GM19240 (cell line): ENCODE measurements around the gene PTPN5.

ENCODE experiments used
- DNase-seq: peaks from one replicate; pipeline ENCODE4 v3.0.0; 2011; ENCODE audit warnings: low spot score; ENCODE audit not compliant: insufficient read length

Gene PTPN5

DNA sequence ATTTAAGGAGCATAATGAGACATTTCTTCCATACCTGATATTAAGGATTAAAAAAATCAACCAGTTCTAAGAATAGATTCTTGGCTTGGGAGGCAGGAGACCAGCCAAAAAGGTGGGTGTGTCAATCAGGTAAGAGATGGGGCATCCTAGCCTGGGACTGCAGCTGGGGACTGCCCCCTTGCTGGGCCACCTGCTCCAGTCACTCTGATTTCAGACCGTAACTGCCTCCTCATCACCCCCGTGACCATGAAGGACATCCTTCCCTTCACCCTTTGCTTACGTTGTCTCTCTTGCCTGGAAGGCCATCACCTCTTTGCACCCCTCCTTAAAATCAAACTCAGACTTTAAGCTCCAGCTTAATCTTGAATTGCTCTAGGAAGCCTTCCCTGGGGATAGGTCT is 17.9 kb downstream of the PTPN5 start:
- DNase-seq, result no peak

DNA sequence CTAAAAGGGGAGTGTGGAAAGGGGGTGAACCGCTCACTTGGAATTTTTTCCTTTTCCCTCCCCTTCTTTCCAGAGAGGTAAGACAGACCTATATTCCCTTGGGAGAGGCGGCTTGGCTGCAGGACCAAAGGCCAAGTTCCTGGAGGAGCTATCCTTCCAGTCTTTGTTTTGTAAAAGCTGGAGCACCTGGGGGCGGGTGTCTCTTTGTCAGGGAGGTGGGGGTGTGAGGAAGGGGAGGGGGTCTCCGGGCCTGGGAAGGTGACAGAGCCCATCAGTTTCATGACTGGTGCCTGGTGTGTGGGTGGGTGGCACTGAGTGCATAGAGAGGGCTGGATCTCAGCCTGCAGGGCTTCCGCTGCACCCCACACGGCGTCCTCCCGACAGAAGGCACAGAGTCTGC is 18.5 kb downstream of the PTPN5 start:
- DNase-seq, result no peak

DNA sequence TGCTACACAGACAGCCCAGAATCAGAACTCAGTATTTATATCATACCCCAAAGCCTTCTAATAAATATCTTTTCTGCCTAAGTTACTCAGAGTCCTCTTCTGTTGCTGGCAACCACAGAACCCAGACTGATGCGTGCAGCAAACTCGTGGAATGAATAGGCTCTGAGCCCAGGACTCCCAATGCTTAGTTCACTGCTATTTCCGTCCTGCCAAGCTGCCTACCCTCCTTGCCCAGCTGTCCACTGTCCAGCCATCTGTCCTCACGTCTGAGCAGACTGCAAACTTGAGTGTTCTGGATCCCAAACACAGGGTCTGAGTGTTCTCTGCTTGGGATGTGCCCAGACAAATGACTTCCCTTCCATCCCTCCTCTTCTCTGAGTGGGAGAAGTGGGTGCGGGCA is 19.4 kb downstream of the PTPN5 start:
- DNase-seq, result no peak

DNA sequence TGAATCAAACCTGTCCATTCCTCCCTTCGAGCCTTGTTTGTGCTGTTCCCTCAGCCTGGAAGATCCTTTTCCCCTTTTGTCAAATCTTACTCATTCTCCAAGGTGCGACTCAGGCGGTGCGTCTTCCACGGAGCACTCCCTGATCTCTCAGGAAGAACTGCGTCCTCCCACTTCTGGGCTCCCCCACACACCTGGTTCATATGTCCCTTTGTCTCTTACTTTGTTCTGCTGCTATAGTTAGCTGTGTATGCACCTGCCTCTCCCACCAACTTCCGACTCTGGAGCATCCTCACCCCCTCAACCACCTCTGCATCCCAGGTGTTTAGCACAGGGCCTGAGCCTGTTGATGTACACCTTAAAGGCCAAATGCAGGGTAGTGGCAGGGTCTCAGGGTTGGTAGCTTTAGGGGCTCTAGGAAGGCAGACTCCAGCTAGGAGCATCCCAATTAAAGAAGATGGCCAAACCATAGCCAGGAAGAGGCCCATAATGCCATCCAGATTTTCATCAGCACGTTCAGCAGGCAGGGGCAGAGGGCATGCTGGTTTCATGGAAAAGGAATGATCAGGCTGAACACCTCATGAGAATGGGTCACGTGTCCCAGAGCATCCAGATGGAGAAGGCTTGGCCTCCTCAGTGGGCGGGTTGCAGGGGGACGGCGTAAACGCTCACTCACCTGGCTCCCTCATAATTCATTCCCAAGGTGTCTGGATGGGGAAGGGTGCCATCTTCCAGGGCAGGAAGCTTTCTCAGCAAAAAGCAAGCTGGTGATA is 20.1 kb downstream of the PTPN5 start:
- DNase-seq, result no peak

DNA sequence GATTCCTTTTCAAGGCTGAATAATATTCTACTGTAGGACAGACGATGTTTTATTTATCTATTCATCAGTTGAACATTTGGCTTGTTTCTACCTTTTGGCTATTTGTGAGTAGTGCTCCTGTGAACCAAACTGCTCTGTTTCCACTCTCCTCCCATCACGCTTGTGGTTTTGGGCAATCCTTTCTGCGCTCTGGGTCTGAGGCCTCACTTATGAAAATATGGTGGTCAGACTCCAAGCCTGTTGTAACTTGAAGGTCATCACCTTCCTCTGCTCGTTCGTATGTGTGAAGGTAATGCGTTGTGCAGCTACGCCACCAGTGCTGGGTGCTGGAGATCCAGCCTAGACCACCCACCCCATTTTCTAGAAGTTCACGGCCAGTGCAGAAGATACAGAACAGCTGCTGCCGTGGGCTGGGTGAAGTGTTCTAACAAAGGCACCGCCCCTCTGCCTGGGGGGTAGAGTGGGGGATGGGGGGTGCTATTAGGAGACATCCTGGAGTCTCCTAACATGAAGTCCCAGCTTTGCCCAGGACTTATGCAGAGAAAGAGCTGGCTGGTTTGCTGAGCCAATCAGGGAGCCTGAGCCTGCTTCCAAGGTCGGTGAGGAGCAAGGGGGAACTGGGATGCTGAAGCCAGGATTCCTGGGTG is 21.0 kb downstream of the PTPN5 start:
- no peak for DNase-seq

DNA sequence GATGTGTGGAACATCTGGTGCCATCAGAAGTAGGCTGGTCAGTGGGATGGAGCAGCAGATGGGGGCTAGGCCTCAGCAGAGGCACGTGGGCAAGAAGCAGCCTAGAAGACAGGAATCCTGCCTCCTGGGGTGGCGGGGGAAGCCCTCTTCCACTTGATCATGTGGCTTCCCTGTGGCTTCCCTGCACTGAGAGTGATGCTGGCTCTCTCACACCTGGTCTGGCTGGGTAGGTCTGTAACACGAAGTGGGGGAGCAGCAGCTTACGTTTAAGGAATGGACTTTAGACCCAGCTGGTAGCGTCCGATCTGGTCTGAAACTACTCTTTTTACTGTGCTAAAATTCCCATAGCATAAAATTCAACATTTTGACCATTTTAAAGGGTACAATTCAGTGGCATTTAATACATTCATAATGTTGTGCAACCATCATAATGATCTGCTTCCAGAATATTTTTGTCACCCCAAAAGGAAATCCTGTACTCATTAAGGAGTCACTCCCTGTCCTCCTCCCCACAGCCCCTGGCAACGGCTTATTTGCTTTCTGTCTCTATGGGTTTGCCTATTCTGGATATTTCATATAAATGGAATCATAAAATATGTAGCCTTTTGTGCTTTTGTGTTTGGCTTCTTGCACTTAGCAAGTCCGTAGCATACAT is 21.7 kb downstream of the PTPN5 start:
- DNase-seq, result no peak

DNA sequence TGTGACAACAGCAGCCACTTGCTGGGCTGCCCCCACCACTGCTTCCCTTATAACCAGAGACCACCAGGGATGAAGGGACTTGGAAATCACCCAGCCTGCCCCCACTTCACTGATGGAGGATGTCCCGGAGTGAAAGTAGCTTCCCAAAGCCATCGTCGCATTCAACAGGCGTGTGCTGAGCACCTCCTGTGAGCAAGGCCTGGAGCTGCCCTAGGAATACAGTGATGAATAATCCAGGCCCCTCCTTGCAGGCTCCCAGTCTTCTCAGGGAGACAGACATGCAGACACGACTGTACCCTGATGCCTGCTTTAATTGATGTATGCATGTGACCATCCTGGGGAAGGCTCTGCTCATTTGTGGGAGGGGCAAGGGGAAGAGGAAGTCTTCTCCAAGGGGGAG is 22.6 kb downstream of the PTPN5 start:
- DNase-seq, result no peak

DNA sequence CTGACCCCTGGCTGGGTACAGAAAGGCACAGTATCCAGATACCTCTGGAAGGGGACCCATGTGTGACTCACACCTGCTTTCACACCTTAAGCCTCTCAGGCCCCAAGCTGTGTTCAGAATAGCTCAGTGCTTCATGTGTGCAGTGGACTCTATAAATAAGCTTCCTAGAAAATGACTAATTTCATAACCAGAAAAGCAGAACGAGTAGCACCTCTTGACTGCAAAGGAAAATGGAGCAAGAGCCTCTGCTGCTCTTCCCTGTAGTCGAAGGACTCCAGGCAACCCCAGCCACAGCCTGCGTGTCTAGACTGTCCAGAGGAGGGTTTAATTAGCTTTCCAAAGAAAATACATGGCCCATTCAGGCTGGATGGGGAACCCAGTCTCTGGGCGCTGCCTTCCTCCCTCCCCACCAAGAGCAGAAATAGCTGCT is 23.1 kb downstream of the PTPN5 start:
- peak; percentile 37 for DNase-seq

DNA sequence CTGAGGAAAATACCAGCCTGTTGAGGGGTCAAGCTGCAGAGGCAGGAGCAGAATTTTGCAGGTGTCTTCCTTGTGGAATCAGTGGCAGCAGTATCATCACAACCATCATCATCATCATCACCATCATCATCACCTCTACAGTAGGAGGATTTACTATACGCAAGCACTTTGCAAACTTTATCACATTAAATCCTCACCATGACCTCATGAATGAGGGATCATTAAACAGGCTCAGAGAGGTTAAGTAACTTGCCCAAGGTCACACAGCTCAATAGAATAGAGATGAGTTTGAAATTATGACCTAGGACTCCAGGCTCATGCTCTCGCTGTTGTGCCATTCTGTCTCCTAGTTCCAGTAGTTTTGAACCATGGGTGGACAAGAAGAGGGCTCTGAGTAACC is 25.6 kb downstream of the PTPN5 start:
- DNase-seq, result no peak

DNA sequence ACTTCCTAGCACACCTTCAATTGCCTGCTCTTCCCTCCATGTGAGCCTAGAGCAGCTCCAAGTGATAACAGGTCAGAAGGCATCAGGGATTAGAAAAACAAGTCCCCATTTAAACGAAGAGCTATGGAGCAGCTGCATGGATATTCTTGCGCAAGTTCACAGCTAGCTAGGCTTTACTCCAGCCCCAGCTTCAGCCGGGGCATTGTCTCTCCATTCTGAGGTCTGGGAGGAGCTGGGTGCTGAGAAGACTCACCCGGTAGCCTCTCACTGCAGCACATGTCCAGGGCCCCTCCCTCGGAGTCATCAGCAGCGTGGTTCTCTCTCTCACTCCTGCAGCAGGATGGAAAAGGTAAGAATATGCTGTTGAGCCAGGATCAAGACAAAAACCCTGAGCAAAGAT is 26.0 kb downstream of the PTPN5 start:
- DNase-seq, result no peak

DNA sequence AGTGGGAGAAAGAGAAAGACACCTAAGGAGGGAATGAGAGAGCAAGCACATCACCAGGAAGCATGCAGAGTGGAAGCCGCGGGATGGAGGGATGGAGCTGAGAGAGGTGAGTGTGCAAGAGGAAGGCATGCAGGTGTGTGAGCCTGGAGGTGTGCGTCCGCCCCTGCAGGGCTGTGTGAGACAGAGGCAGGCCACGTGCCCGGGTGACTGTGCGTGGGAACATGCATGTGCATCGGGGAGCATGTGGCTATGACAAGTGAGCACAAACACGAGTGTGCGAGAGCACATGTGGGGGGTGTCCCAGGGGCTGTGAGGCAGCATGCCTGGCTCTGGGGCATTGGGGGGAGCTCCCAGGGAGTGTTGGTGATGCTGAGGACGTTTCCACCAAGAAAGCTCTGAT is 29.9 kb downstream of the PTPN5 start:
- DNase-seq, result no peak

DNA sequence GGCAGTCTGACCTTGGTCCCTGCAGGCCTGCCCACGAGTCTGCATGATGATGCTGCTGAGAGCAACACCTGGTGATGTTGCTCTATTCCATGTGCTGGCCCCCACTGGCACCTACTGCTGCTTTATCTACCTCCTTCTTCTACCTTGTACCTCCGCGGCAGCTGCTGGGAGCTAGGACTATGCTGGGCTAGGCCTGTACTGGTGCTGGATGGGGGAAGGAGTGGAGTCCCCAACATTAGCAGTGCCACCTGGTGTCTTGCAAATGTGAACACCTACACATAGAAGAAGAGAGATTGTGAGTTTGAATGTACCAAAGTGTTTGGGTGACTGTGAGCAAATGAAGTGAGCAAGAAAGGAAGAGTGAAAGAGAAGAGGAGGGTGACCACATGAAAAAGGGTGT is 30.5 kb downstream of the PTPN5 start:
- DNase-seq, result no peak

DNA sequence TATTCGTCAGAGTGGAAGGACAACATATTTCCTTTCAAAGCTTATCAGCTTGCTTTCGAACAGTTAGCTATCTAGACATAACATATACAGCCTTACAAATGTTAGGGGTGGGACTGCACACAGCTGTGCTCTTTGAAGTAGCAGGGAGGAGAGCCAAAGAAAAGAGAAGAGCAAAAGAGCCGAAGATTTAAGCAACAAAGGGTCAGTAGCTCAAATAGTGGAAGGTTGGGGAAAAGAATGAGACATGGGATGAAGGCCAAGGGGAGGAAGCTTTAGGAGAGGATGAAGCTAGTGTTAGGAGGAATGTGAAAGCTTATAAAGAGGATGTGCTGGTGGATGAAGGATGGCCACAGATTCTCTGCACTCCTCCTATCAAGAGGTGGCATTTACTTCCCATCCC is 33.8 kb downstream of the PTPN5 start:
- DNase-seq, result no peak

DNA sequence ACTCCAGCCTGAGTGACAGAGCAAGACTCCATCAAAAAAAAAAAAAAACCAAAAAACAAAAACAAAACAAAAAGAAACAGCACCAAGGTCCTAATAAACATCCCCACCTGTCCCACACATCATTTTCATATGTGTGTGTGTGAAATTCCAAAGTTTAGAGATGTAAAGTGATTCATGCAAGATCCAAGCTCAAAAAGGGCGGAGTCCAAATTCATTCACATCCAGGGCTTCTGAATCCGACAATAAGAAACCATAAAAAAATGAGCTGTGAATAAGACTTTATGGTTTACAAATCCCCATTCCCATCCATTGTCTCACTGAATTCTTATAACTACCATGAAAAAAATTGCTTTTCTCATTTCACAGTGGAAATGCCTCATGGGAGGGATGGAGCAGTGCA is 34.7 kb downstream of the PTPN5 start:
- no peak for DNase-seq

DNA sequence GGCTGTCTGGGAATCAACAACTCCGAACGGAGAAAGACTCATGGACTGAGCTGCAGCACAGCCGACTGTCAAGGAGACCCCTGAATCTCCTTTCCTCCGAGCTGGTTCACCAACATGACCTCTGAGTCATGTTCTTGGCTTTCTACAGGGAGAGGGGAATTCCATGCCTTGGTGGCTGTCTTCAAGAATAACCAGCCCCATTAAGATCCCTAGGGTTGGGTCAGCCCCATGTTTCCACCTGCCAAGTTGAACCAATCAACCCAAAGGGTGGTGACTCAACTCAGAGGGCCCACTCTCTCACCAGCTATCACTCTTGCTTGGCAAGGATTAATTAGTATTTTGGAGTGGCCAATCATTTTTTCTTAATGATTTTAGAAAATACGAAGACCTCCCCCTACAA is 37.3 kb downstream of the PTPN5 start:
- no peak for DNase-seq

DNA sequence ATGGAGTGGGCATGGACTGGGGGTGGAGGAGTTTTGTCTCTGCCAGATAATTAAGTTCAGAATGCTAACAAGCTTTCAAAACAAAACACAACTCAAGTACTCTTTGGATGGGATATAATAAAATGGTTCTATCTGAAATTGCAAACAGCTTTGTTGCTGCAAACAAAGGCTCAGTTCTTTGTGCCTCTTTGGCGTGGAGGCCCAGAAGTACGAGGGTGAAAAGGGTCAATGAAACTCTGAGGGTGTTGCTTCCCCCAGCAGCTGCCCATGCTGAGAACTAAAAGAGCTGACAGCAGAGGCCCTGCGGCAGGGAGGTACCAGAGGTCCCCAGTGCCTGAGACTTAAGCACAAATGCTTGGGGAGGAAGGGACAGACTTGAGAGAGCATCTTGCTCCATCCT is 39.1 kb downstream of the PTPN5 start:
- no peak for DNase-seq

DNA sequence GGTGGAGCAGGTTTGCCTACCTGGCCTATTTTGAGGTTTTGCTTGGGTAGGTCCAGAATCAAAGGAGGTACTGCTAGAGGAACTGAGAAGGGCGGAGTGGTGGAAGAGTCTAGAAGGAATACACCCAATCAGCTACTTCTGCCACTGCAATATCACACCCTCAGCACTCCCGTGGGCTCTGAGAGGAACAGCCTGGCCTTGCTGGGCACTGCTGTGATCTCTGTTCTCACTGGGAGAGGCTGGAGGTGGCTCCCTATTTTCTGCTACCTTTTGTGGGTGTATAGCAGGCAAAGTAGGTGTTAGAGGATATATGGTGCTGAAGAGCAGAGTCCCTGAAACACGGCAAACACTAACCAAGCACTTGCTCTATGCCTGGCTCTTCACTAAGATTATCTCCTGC is 40.7 kb downstream of the PTPN5 start:
- no peak for DNase-seq

DNA sequence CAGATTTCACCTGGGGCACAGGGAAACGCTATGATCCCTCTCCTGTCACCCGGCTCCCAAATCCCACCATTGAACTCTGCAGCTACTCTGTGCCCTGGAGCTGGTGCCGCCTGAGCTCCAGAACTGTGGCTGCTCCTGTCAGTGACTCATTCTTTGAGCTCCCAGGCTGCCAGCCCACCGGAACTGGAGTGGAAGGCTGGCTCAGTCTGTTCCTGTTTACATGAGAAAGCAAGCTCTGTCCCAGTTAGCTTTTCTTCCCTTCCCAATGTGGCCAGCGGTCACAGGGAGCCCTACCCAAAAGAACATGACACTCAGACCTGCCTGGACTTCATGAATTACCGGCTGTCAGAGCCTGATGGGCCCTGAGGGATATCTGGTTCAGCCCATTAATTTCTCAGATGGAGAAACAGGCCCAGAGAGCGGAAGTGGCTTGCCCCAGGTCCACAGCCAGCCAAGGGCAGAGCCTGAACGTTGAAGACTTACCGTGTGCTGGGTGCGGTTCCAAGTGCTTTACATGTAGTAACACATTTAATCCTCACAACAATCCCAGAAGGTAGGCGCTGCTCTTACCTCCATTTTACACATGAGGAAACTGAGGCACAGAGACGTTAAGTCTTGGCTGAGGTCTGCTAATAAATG is 41.8 kb downstream of the PTPN5 start:
- no peak for DNase-seq

DNA sequence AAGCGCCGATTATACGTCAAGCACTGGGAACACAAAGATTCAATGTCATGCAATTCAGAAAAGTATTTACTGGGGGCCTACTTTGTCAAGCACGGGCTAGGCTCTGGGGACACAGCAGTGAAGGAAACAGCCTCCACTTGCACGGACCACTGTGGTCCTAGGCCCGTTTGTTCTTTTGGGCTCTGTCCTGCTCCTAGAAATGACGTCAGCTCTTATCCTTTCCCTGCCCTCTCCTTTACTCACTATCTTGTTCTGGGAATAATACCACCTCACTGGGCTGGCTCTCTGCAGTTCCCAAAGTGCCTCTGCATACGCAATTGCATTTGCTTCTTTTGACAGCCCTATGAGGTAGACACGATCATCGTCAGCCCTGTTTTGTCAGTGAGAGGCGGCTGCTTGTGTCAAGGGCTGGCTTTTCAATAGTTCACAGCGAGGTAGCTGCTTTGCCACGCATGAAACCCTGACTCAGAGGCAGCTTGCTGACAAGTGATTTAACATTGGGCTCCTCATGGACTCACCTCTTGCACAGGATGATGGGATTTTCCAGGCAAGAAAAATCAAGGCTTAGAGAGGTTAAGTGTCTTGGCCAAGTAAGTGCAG is 42.7 kb downstream of the PTPN5 start:
- DNase-seq, result no peak

DNA sequence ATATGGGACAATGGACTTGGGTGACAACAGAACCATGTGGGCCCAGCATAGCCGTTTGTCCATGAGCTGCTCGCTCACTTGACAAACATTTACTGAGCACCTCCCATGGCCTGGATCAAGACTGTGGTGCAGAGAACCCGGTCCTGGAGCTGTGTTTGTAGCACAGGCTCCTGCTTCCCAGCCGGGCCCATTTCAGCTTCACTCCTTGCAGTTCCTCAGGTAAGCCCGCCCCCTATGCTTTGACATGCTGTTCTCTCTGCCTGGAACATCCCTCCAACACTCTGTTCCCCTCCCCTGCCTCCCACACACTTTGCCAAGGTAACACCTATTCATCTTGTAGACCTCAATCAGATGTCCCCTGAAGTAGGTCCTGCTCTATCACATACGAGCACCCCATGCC is 46.3 kb downstream of the PTPN5 start:
- DNase-seq, result no peak

DNA sequence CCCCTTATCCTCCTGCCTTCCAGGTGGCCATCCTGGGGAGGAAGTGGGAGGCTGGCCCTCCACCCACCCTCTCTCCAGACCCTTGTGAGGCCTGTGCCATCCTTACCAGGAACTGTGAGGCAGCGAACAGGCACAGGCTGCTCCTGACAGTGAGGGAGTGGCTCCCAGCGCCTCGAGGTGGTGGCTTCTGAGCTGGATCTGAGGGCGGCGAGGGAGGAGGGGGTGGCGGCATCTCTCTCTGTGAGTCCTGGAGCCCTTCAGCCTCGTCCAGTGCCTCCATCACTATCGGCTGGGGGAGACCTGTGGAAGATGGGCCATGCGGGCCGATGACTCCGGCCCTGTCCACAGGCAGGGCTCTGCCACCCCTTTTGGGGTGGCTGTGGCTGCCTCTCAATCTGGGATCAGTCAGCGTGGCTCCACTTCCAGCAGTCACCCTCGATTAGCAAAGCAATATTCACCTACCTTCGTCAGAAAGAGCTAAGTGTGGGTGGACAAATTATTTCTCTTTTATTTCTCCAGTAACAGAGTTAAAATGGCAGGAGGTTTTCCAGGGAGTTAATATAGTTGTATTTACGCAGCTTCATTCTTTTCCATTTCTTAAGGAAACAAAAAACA is 47.6 kb downstream of the PTPN5 start:
- no peak for DNase-seq
